HEK293 (cell line): ENCODE measurements around the gene KDM2B.

ENCODE experiments used
- HOXA7 ChIP-seq: sonication (generic); formaldehyde crosslinking; IDR thresholded peaks from 2 replicates; pipeline ENCODE4 v1.8.1; 2022; ENCODE audit warnings: missing genetic modification reagents, borderline replicate concordance
- KLF8 ChIP-seq: fragments of 450-650 bp; formaldehyde crosslinking; IDR thresholded peaks from 2 replicates; pipeline ENCODE4 v1.5.1; 2016; ENCODE audit warnings: missing biosample characterization, missing genetic modification characterization
- KLF9 ChIP-seq: fragments of 450-650 bp; formaldehyde crosslinking; IDR thresholded peaks from 2 replicates; pipeline ENCODE4 v1.5.1; 2016; ENCODE audit warnings: missing biosample characterization, missing genetic modification characterization, low read depth
- OSR2 ChIP-seq: fragments of 450-650 bp; formaldehyde crosslinking; IDR thresholded peaks from 2 replicates; pipeline ENCODE4 v1.5.1; 2016; ENCODE audit warnings: missing biosample characterization, missing genetic modification characterization
- OVOL3 ChIP-seq: fragments of 450-650 bp; formaldehyde crosslinking; IDR thresholded peaks from 2 replicates; pipeline ENCODE4 v1.5.1; 2016; ENCODE audit warnings: missing biosample characterization, missing genetic modification characterization
- PRDM1 ChIP-seq: fragments of 450-650 bp; formaldehyde crosslinking; IDR thresholded peaks from 2 replicates; pipeline ENCODE4; 2016; ENCODE audit warnings: missing biosample characterization, missing genetic modification characterization
- REPIN1 ChIP-seq: fragments of 450-650 bp; formaldehyde crosslinking; IDR thresholded peaks from 2 replicates; pipeline ENCODE4 v1.5.1; 2017; ENCODE audit warnings: missing biosample characterization, missing genetic modification characterization, low read depth
- TRIM28 ChIP-seq: IDR thresholded peaks from 2 replicates; pipeline ENCODE4 v1.6.1; 2011; ENCODE audit warnings: low read length, control low read depth, borderline replicate concordance
- YY1 ChIP-seq: fragments of 450-650 bp; formaldehyde crosslinking; IDR thresholded peaks from 2 replicates; pipeline ENCODE4 v1.5.1; 2018; ENCODE audit warnings: missing biosample characterization, missing genetic modification characterization
- ZBTB7A ChIP-seq: fragments of 450-650 bp; formaldehyde crosslinking; IDR thresholded peaks from 2 replicates; pipeline ENCODE4 v1.5.1; 2016; ENCODE audit warnings: low read depth, missing biosample characterization, missing genetic modification characterization
- ZEB2 ChIP-seq: fragments of 450-650 bp; formaldehyde crosslinking; IDR thresholded peaks from 2 replicates; pipeline ENCODE4 v1.5.1; 2016; ENCODE audit warnings: missing biosample characterization, missing genetic modification characterization
- ZFP37 ChIP-seq: fragments of 450-650 bp; formaldehyde crosslinking; IDR thresholded peaks from 2 replicates; pipeline ENCODE4 v1.5.1; 2016; ENCODE audit warnings: missing biosample characterization, missing genetic modification characterization
- ZIC2 ChIP-seq: fragments of 450-650 bp; formaldehyde crosslinking; IDR thresholded peaks from 2 replicates; pipeline ENCODE4 v1.5.1; 2016; ENCODE audit warnings: missing biosample characterization, missing genetic modification characterization
- ZNF10 ChIP-seq: fragments of 450-650 bp; formaldehyde crosslinking; IDR thresholded peaks from 2 replicates; pipeline ENCODE4 v1.5.1; 2017; ENCODE audit warnings: missing biosample characterization, missing genetic modification characterization
- ZNF114 ChIP-seq: fragments of 450-650 bp; formaldehyde crosslinking; IDR thresholded peaks from 2 replicates; pipeline ENCODE4 v1.5.0; 2017; ENCODE audit warnings: missing biosample characterization, missing genetic modification characterization
- ZNF23 ChIP-seq: fragments of 450-650 bp; formaldehyde crosslinking; IDR thresholded peaks from 2 replicates; pipeline ENCODE4 v1.5.1; 2016; ENCODE audit warnings: missing biosample characterization, missing genetic modification characterization, borderline replicate concordance
- ZNF350 ChIP-seq: fragments of 450-650 bp; formaldehyde crosslinking; IDR thresholded peaks from 2 replicates; pipeline ENCODE4 v1.5.0; 2017; ENCODE audit warnings: missing biosample characterization, mild to moderate bottlenecking, missing genetic modification characterization
- ZNF510 ChIP-seq: fragments of 450-650 bp; formaldehyde crosslinking; IDR thresholded peaks from 2 replicates; pipeline ENCODE4 v1.5.1; 2018; ENCODE audit warnings: mild to moderate bottlenecking, missing genetic modification characterization, missing biosample characterization; ENCODE audit not compliant: insufficient replicate concordance
- ZNF626 ChIP-seq: fragments of 450-650 bp; sonication (Bioruptor Pico); formaldehyde crosslinking; IDR thresholded peaks from 2 replicates; pipeline ENCODE4 v1.5.1; 2018; ENCODE audit warnings: missing biosample characterization, missing genetic modification characterization, inconsistent platforms
- ZNF701 ChIP-seq: fragments of 450-650 bp; formaldehyde crosslinking; IDR thresholded peaks from 2 replicates; pipeline ENCODE4 v1.5.1; 2016; ENCODE audit warnings: missing biosample characterization, missing genetic modification characterization
- ZNF791 ChIP-seq: fragments of 450-650 bp; formaldehyde crosslinking; IDR thresholded peaks from 2 replicates; pipeline ENCODE4 v1.5.1; 2016; ENCODE audit warnings: missing biosample characterization, missing genetic modification characterization
- ZXDB ChIP-seq: fragments of 450-650 bp; formaldehyde crosslinking; IDR thresholded peaks from 2 replicates; pipeline ENCODE4 v1.5.1; 2016; ENCODE audit warnings: missing biosample characterization, missing genetic modification characterization
- TF ChIP-seq, protein P1 (sequence below): fragments of 450-650 bp; formaldehyde crosslinking; IDR thresholded peaks from 2 replicates; pipeline ENCODE4 v1.5.1; 2017; ENCODE audit warnings: missing biosample characterization, missing genetic modification characterization
- TF ChIP-seq, protein P2 (sequence below): fragments of 450-650 bp; formaldehyde crosslinking; IDR thresholded peaks from 2 replicates; pipeline ENCODE4 v1.5.1; 2016; ENCODE audit warnings: missing biosample characterization, missing genetic modification characterization
- TF ChIP-seq, protein P3 (sequence below): fragments of 450-650 bp; formaldehyde crosslinking; IDR thresholded peaks from 2 replicates; pipeline ENCODE4 v1.5.1; 2016; ENCODE audit warnings: missing biosample characterization, missing genetic modification characterization

KDM2B gene

DNA sequence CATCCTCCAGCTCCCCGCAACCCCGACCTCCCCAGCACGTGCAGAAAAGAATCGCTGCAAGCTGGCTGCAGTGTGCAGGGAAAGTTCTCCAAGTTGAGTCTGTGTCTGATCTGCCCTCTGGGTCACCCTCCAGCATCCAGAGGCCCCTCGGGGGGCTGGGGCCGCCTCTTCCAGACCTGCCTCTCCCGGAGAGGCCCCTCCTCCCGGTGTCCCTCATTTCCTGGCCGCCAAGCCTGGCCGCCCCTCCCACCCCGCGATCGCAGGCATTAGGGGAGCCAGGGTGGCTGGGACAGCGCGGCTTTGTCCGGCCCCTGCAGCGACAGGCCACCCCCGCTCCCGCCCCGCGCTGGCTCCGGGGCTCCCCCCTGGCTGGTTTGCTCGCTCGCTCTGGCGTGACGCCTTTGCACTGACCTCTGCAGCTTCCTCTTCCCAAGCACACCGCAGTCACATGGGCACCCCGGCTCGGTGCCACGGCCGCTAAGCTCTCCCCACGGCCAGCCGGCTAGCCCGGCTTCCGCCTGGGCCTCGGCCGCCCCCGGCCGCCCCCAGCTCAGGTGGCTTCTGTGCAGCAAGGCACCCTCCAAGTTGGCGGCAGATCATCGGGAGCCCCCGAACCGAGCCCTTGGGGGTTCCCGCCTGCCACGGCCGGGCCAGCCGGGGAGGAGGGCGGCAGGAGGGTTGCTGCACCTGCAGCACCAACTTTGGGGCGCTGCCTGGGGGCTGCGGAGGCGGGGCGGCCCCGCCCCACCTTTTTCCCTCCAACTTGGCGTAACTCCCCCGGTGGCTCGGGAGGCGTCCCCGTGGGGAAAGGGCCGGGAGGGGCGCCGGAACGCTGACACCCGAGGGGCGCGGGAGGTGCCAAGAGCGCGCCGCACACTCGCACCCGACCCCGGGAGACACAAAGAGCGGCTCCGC is 43.7 kb downstream of the KDM2B start (continued):
- TF ChIP-seq ZNF10 = peak; percentile 13; the same call in 1 of the 2 replicates
- TF ChIP-seq, protein P1, sequence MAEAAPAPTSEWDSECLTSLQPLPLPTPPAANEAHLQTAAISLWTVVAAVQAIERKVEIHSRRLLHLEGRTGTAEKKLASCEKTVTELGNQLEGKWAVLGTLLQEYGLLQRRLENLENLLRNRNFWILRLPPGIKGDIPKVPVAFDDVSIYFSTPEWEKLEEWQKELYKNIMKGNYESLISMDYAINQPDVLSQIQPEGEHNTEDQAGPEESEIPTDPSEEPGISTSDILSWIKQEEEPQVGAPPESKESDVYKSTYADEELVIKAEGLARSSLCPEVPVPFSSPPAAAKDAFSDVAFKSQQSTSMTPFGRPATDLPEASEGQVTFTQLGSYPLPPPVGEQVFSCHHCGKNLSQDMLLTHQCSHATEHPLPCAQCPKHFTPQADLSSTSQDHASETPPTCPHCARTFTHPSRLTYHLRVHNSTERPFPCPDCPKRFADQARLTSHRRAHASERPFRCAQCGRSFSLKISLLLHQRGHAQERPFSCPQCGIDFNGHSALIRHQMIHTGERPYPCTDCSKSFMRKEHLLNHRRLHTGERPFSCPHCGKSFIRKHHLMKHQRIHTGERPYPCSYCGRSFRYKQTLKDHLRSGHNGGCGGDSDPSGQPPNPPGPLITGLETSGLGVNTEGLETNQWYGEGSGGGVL (tag by site-specific recombination) = peak; percentile 58
- TF ChIP-seq ZNF23 (tag by site-specific recombination) = no peak
- TF ChIP-seq ZBTB7A = peak; percentile 72; the same call in 1 of the 2 replicates
- TF ChIP-seq YY1 (tag by site-specific recombination) = no peak
- no peak for TF ChIP-seq ZNF626 (tag by site-specific recombination)
- no peak for TF ChIP-seq ZFP37 (tag by site-specific recombination)
- TF ChIP-seq ZIC2 = peak; percentile 71
- no peak for TF ChIP-seq ZNF701
- no peak for TF ChIP-seq OVOL3 (tag by site-specific recombination)
- TF ChIP-seq OSR2 (tag by site-specific recombination) = peak; percentile 50; the same call in 1 of the 2 replicates
- TF ChIP-seq PRDM1 (tag by site-specific recombination) = no peak
- TF ChIP-seq REPIN1 = 0 out of 2 replicates have a peak, but pooled peaks have one; percentile 16
- TF ChIP-seq ZXDB (tag by site-specific recombination) = peak; percentile 69
- no peak for TF ChIP-seq ZNF510 (tag by site-specific recombination)
- no peak for TF ChIP-seq ZNF114 (tag by site-specific recombination)
- TF ChIP-seq ZEB2 = peak; percentile 76; the same call in 1 of the 2 replicates
- TF ChIP-seq ZNF350 (tag by site-specific recombination) = no peak
- TF ChIP-seq HOXA7 = no peak
- no peak for TF ChIP-seq TRIM28
- TF ChIP-seq, protein P2, sequence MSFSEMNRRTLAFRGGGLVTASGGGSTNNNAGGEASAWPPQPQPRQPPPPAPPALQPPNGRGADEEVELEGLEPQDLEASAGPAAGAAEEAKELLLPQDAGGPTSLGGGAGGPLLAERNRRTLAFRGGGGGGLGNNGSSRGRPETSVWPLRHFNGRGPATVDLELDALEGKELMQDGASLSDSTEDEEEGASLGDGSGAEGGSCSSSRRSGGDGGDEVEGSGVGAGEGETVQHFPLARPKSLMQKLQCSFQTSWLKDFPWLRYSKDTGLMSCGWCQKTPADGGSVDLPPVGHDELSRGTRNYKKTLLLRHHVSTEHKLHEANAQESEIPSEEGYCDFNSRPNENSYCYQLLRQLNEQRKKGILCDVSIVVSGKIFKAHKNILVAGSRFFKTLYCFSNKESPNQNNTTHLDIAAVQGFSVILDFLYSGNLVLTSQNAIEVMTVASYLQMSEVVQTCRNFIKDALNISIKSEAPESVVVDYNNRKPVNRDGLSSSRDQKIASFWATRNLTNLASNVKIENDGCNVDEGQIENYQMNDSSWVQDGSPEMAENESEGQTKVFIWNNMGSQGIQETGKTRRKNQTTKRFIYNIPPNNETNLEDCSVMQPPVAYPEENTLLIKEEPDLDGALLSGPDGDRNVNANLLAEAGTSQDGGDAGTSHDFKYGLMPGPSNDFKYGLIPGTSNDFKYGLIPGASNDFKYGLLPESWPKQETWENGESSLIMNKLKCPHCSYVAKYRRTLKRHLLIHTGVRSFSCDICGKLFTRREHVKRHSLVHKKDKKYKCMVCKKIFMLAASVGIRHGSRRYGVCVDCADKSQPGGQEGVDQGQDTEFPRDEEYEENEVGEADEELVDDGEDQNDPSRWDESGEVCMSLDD = peak; percentile 93
- peak; percentile 95 for TF ChIP-seq KLF8 (tag by site-specific recombination)
- TF ChIP-seq ZNF791 = no peak
- TF ChIP-seq, protein P3, sequence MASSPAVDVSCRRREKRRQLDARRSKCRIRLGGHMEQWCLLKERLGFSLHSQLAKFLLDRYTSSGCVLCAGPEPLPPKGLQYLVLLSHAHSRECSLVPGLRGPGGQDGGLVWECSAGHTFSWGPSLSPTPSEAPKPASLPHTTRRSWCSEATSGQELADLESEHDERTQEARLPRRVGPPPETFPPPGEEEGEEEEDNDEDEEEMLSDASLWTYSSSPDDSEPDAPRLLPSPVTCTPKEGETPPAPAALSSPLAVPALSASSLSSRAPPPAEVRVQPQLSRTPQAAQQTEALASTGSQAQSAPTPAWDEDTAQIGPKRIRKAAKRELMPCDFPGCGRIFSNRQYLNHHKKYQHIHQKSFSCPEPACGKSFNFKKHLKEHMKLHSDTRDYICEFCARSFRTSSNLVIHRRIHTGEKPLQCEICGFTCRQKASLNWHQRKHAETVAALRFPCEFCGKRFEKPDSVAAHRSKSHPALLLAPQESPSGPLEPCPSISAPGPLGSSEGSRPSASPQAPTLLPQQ (tag by site-specific recombination) = 0 out of 2 replicates have a peak, but pooled peaks have one; percentile 43
- peak; percentile 79 for TF ChIP-seq KLF9 (tag by site-specific recombination)
